ENCODE results near the gene PRKN.

GRCh38 chr6:161363286-161363685 is 1364.3 kb downstream of the PRKN start:
- no peak for TF ChIP-seq POLR2A (IDR thresholded peaks at IDR 0.05)
- TF ChIP-seq CTCF (IDR thresholded peaks at IDR 0.05), result no peak
